Brain microvascular endothelial cell (primary cell): ENCODE results near the gene FAIM2.

Experiments used
- DNase-seq: peaks from one replicate; pipeline ENCODE4 v3.0.0-alpha.2; 2020
- H3K27ac ChIP-seq: fragments of 250-450 bp; sonication (Bioruptor Pico); 2 replicates; pipeline ENCODE4 v1.5.1; 2020; ENCODE audit warnings: mild to moderate bottlenecking, moderate library complexity
- H3K27me3 ChIP-seq: fragments of 250-450 bp; sonication (Bioruptor Pico); replicated peaks from 2 replicates; pipeline ENCODE4 v1.5.1; 2020; ENCODE audit warnings: mild to moderate bottlenecking
- H3K36me3 ChIP-seq: fragments of 250-450 bp; sonication (Bioruptor Pico); replicated peaks from 2 replicates; pipeline ENCODE4 v1.5.1; 2020; ENCODE audit warnings: mild to moderate bottlenecking
- H3K4me3 ChIP-seq: 2 replicates; pipeline ENCODE4 v1.5.1; 2011; ENCODE audit warnings: low read depth, mild to moderate bottlenecking, control low read depth, low read length, moderate library complexity
- CTCF ChIP-seq: IDR thresholded peaks from 2 replicates; pipeline ENCODE4 v1.5.1; 2011; ENCODE audit warnings: low read depth, mild to moderate bottlenecking, moderate library complexity, low read length, control low read depth, inconsistent platforms; ENCODE audit errors: missing control alignments
- in situ Hi-C: cut with HindIII; loops from 2 replicates; pipeline ENCODE4 v1.10.0; 2017; ENCODE audit warnings: low sequenced_read_pairs, low pct_ligation_motif_present

The FAIM2 gene

GRCh38 chr12:49928471-49928870 lies 24.8 kb upstream of the FAIM2 start:
- Histone ChIP-seq H3K36me3 (no peaks in the 10 kb centered on the region), H3K27ac (no peak overlapping the region), H3K4me3 (no peak overlapping the region), H3K27me3 (no peaks in the 10 kb centered on the region)
- no peak for TF ChIP-seq CTCF
- no peak for DNase-seq
- in situ Hi-C loops, result no loop called here

DNA sequence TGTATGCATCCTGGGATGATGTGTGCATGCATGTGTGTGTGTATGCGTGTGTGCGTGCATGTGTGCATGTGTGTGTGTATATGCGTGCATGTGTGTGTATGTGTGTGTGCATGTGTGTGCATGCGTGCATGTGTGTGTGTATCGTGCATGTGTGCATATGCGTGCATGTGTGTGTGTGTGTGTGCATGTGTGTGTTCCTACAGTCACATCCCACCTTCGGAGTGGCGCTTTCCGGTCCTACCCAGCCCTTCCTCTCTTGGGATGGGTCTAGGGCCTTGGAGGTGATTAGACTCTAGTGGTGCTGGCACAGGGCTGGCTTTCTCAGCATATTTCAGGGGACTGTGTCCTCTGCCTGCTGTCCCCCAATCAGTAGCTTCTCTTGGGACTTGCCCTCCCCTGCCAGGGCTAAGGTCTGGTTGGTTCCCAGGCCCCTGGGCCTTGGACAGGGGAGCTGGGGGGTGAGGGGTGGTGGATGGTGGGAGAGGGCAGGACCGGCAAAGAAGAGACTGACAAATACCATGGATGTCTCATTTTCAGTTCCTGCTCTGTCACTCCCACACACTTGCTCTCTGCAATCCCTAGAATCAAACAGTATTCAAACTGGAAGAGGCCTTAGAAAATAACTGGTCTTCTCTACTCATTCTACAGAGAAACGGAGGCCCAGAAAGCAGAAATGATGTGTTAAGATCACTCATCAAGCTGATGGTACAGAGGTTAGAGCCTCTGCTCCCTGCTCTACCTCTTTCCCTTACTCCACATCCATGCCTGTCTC lies 21.9 kb upstream of the FAIM2 start:
- no peak for DNase-seq
- H3K4me3 ChIP-seq, result no peak overlapping the region
- H3K27me3 ChIP-seq, result no peaks in the 10 kb centered on the region
- no peak for TF ChIP-seq CTCF
- no peak overlapping the region for H3K27ac ChIP-seq
- in situ Hi-C loops, result no loop called here
- no peaks in the 10 kb centered on the region for H3K36me3 ChIP-seq

GRCh38 chr12:49924628-49925246 lies 21.0 kb upstream of the FAIM2 start:
- Histone ChIP-seq H3K4me3 (no peak overlapping the region), H3K36me3 (no peaks in the 10 kb centered on the region), H3K27me3 (no peaks in the 10 kb centered on the region), H3K27ac (no peak overlapping the region)
- in situ Hi-C loops, result no loop called here
- no peak for DNase-seq
- no peak for TF ChIP-seq CTCF

- no peak for TF ChIP-seq CTCF
- H3K27me3 ChIP-seq, result no peaks in the 10 kb centered on the region
- H3K4me3 ChIP-seq, result no peak overlapping the region
- no peak for DNase-seq
- in situ Hi-C loops, result no loop called here
- H3K36me3 ChIP-seq, result no peaks in the 10 kb centered on the region
- no peak overlapping the region for H3K27ac ChIP-seq
These were observed 20.3 kb upstream of the FAIM2 start for GRCh38 chr12:49923880-49924556.

GRCh38 chr12:49923035-49923644 lies 19.4 kb upstream of the FAIM2 start:
- no peak overlapping the region for H3K27ac ChIP-seq
- in situ Hi-C loops, result no loop called here
- H3K36me3 ChIP-seq, result no peaks in the 10 kb centered on the region
- no peaks in the 10 kb centered on the region for H3K27me3 ChIP-seq
- DNase-seq, result no peak
- TF ChIP-seq CTCF, result no peak
- H3K4me3 ChIP-seq, result no peak overlapping the region
